ENCODE measurements around the gene OGT.
A peak's percentile ranks its signal among the peaks of the same experiment; 100 is the strongest.

Gene OGT

DNA sequence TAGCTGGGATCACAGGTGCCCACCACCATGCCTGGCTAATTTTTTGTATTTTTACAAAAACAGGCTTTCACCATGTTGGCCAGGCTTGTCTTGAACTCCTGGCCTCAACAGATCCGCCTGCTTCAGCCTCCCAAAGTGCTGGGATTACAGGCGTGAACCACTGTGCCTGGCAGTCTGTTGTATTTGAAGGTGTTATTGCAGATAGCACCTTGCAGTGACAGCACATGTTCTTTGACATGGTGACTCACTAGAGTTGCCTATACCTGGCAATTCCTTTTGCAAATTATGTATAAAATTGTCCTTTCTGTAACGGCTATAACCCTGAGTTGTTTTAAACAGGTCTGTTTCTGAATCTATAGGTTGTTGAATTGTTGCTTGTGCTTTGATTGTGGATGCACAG lies 7.9 kb downstream of the OGT start:
- peak overlapping the region; percentile 58 for H3K27ac ChIP-seq
- TF ChIP-seq CTCF (conservative IDR thresholded peaks at IDR 0.05; ENCODE audit: low read depth): no peak
- DNase-seq (ENCODE audit: low spot score): no peak
- CTCF ChIA-PET: no interaction called here
- POLR2A ChIA-PET (ENCODE audit: low non-redundant PET): no interaction called here

GRCh38 chrX:71541210-71542022 lies 8.5 kb downstream of the OGT start:
- no peak for DNase-seq (ENCODE audit: low spot score)
- POLR2A ChIA-PET (ENCODE audit: low non-redundant PET): no interaction called here
- no peak for TF ChIP-seq CTCF (conservative IDR thresholded peaks at IDR 0.05; ENCODE audit: low read depth)
- CTCF ChIA-PET: no interaction called here
- H3K27ac ChIP-seq: no peak overlapping the region

DNA sequence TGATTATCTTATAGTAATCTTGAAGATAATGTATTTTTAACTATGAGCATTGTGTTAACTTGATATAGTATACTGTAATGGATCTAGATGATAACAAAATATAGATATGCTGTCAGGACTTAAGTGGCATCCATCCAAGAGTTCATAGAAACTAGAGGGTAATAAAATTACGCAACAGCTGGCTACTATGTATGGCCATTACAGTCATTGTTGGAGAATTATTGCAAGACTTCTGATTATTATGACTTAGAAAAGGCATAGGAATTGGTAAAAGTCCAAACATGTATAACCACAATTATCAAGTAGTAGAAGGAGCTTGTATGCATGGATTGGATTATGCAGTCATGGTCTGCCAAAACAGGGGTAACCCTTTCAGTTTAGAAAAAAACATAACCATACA lies 9.5 kb downstream of the OGT start:
- POLR2A ChIA-PET (ENCODE audit: low non-redundant PET): no interaction called here
- CTCF ChIA-PET: no interaction called here
- no peak for DNase-seq (ENCODE audit: low spot score)
- no peak overlapping the region for H3K27ac ChIP-seq
- no peak for TF ChIP-seq CTCF (conservative IDR thresholded peaks at IDR 0.05; ENCODE audit: low read depth)

GRCh38 chrX:71542825-71543224 lies 9.9 kb downstream of the OGT start:
- DNase-seq (ENCODE audit: low spot score): no peak
- no peak for TF ChIP-seq CTCF (conservative IDR thresholded peaks at IDR 0.05; ENCODE audit: low read depth)
- POLR2A ChIA-PET (ENCODE audit: low non-redundant PET): no interaction called here
- H3K27ac ChIP-seq: no peak overlapping the region
- CTCF ChIA-PET: no interaction called here

- ChIA-PET POLR2A (ENCODE audit: low non-redundant PET) (no interaction called here), CTCF (no interaction called here)
- peak overlapping the region; percentile 70 for H3K27ac ChIP-seq
- DNase-seq (ENCODE audit: low spot score): peak; percentile 58
- no peak for TF ChIP-seq CTCF (conservative IDR thresholded peaks at IDR 0.05; ENCODE audit: low read depth)
Observed at GRCh38 chrX:71543316-71543715, 10.4 kb downstream of the OGT start.

DNA sequence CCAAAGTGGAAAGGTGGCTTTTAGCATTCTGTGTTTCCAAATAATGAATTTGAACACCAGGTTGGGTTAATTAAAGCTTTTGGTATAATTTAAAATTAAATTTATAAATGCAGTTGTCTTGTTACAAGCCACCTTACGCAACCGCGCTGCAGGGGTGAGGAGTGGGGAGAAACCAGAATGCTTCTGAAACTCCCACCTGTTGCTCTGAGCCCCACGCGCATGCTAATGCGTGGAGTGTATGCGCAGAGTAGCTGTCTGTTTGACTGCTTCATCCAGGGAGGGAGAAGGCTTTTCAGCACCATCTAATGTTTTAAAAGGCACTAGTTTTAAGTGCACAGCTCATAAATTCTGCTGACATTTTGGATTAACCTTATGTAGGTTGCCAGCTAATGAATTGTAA lies 12.5 kb downstream of the OGT start:
- no peak for DNase-seq (ENCODE audit: low spot score)
- ChIA-PET CTCF (interaction anchor here (0.7 kb wide), 1 partner anchor 9 kb away, joined by 3 read pairs; no protein-coding TSS in a partner anchor), POLR2A (ENCODE audit: low non-redundant PET) (no interaction called here)
- H3K27ac ChIP-seq: no peak overlapping the region
- TF ChIP-seq CTCF (conservative IDR thresholded peaks at IDR 0.05; ENCODE audit: low read depth): no peak

Measured in RWPE1 (cell line).